Measurements from ENCODE around the gene ZFYVE26. TPM values are rescaled to one million over a fixed set of nuclear protein-coding genes. Genes with fewer than 3 reads are reported as not detected.

Gene ZFYVE26
- total and polyA plus RNA-seq, 2 donors (not counting 1 experiment from before 2014, with no cell fraction given), result 10.9 to 46.3 TPM

DNA sequence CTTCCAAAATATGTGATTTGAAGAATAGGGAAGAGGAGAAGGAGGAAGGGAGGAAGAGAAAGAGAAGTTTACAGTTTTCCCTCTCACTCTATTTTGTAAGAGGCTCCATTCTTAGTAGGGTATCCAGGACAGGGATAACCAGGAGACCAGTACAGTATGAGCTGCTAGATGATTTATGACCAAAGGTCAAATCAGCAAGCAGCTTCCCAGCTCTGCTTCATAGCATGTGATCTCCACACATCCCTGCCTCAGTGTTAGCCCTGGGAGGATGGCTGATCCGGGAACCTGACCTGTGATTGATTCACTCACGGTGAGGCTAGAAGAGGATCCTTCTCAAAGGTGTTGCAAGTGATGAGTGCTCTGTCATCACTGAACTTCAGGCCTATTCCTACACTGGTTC lies 98.1 kb downstream of the ZFYVE26 start:
- Histone ChIP-seq H3K4me2 (replicated peaks; ENCODE audit: low read depth, low read length, poor library complexity, severe bottlenecking) (no peak overlapping the region), H3K36me3 (replicated peaks in 1 of 2; ENCODE audit: control extremely low read depth in 1 of 2, control insufficient read depth in 1 of 2, extremely low read depth in 1 of 2, insufficient read depth in 2 of 2, low read length in 1 of 2) (no peaks in the 10 kb centered on the region), H2AFZ (ENCODE audit: insufficient read depth, low read depth, low read length, poor library complexity, severe bottlenecking) (no peak overlapping the region), H3K4me3 (ENCODE audit: control extremely low read depth in 1 of 5, extremely low read depth in 1 of 5, insufficient read depth in 1 of 5, low read depth in 2 of 5, low read length in 4 of 5) (no peak overlapping the region), H3K9ac (ENCODE audit: low read length) (no peak overlapping the region), H3K4me1 (ENCODE audit: control insufficient read depth in 2 of 2, insufficient read depth in 2 of 2, low read length in 2 of 2) (no peaks in the 10 kb centered on the region), H3K9me3 (ENCODE audit: control extremely low read depth in 1 of 3, control insufficient read depth in 2 of 3, insufficient read depth in 1 of 3, low read length in 2 of 3) (peaks cover 0 to 2% (median under 1%) of the 10 kb centered on the region in 3 donors), H4K20me1 (ENCODE audit: control insufficient read depth, insufficient read depth, low read length, poor library complexity, severe bottlenecking) (no peaks in the 10 kb centered on the region), H3K27ac (ENCODE audit: low read length in 2 of 2) (no peak overlapping the region), H3K27me3 (replicated peaks in 1 of 4; ENCODE audit: control extremely low read depth in 1 of 4, control insufficient read depth in 3 of 4, insufficient read depth in 4 of 4, low read length in 3 of 4) (peaks cover 0 to 15% (median 5%) of the 10 kb centered on the region in 4 experiments), H3K79me2 (ENCODE audit: control insufficient read depth, insufficient read depth, low read length) (no peaks in the 10 kb centered on the region)
- Mint-ChIP-seq H3K9me3 (ENCODE audit: insufficient read depth) (no peaks in the 10 kb centered on the region), H3K27me3 (peaks cover 24% of the 10 kb centered on the region), H3K4me1 (peaks cover 3% of the 10 kb centered on the region), H3K4me3 (no peak overlapping the region), H3K27ac (no peak overlapping the region)
- CTCF ChIA-PET, result no interaction called here
- POLR2A ChIA-PET, result no interaction called here
- ATAC-seq (ENCODE audit: low read depth), result no peak
- intact Hi-C loops (cut with micrococcal nuclease), result no loop called here
- WGBS (ENCODE audit: insufficient coverage), result no CpG with 5 or more reads among the region's 2 CpGs
- no peak for DNase-seq
- TF ChIP-seq, protein P1, sequence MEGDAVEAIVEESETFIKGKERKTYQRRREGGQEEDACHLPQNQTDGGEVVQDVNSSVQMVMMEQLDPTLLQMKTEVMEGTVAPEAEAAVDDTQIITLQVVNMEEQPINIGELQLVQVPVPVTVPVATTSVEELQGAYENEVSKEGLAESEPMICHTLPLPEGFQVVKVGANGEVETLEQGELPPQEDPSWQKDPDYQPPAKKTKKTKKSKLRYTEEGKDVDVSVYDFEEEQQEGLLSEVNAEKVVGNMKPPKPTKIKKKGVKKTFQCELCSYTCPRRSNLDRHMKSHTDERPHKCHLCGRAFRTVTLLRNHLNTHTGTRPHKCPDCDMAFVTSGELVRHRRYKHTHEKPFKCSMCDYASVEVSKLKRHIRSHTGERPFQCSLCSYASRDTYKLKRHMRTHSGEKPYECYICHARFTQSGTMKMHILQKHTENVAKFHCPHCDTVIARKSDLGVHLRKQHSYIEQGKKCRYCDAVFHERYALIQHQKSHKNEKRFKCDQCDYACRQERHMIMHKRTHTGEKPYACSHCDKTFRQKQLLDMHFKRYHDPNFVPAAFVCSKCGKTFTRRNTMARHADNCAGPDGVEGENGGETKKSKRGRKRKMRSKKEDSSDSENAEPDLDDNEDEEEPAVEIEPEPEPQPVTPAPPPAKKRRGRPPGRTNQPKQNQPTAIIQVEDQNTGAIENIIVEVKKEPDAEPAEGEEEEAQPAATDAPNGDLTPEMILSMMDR (IDR thresholded peaks at IDR 0.05), result no peak
- no peak for TF ChIP-seq EZH2 (IDR thresholded peaks at IDR 0.05; ENCODE audit: borderline replicate concordance, insufficient read depth, low read depth, low read length, poor library complexity, severe bottlenecking)

DNA sequence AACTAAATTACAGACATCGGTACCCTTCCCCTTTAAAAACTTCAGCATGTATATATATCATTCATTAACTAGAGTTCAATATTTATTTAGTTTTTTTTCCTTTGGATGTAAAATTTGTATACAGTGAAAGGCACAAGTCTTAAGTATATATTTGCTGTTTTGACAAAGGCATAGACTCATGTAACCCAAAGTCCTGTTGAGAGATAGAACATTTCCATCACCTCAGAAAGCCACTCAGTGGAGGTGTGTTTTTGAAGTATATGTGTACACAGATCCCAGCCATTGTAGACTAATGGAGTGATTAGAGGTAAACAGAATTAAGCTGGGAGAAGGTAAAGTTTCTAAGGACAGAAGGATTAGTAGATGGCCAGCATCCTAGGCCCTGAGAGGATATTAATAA lies 99.3 kb downstream of the ZFYVE26 start:
- no peak overlapping the region for H3K4me3 ChIP-seq (ENCODE audit: control extremely low read depth in 1 of 5, extremely low read depth in 1 of 5, insufficient read depth in 1 of 5, low read depth in 2 of 5, low read length in 4 of 5)
- no peak overlapping the region for H3K4me2 ChIP-seq (replicated peaks; ENCODE audit: low read depth, low read length, poor library complexity, severe bottlenecking)
- ChIA-PET CTCF (no interaction called here), POLR2A (no interaction called here)
- no peaks in the 10 kb centered on the region for H3K36me3 ChIP-seq (replicated peaks in 1 of 2; ENCODE audit: control extremely low read depth in 1 of 2, control insufficient read depth in 1 of 2, extremely low read depth in 1 of 2, insufficient read depth in 2 of 2, low read length in 1 of 2)
- peaks cover 0 to 6% (median 1%) of the 10 kb centered on the region in 4 experiments for H3K27me3 ChIP-seq (replicated peaks in 1 of 4; ENCODE audit: control extremely low read depth in 1 of 4, control insufficient read depth in 3 of 4, insufficient read depth in 4 of 4, low read length in 3 of 4)
- TF ChIP-seq, protein P1 (IDR thresholded peaks at IDR 0.05), result no peak
- no peak for TF ChIP-seq EZH2 (IDR thresholded peaks at IDR 0.05; ENCODE audit: borderline replicate concordance, insufficient read depth, low read depth, low read length, poor library complexity, severe bottlenecking)
- no peaks in the 10 kb centered on the region for H3K4me1 ChIP-seq (ENCODE audit: control insufficient read depth in 2 of 2, insufficient read depth in 2 of 2, low read length in 2 of 2)
- Mint-ChIP-seq H3K27me3 (peaks cover 14% of the 10 kb centered on the region), H3K4me3 (no peak overlapping the region), H3K4me1 (no peaks in the 10 kb centered on the region), H3K9me3 (ENCODE audit: insufficient read depth) (no peaks in the 10 kb centered on the region), H3K27ac (no peak overlapping the region)
- no peak for ATAC-seq (ENCODE audit: low read depth)
- no peak for DNase-seq
- WGBS (ENCODE audit: insufficient coverage), result no CpG with 5 or more reads among the region's 1 CpG
- H3K79me2 ChIP-seq (ENCODE audit: control insufficient read depth, insufficient read depth, low read length), result no peaks in the 10 kb centered on the region
- H3K9ac ChIP-seq (ENCODE audit: low read length), result no peak overlapping the region
- no peak overlapping the region for H2AFZ ChIP-seq (ENCODE audit: insufficient read depth, low read depth, low read length, poor library complexity, severe bottlenecking)
- H3K27ac ChIP-seq (ENCODE audit: low read length in 2 of 2), result no peak overlapping the region
- intact Hi-C loops (cut with micrococcal nuclease), result no loop called here
- H3K9me3 ChIP-seq (ENCODE audit: control extremely low read depth in 1 of 3, control insufficient read depth in 2 of 3, insufficient read depth in 1 of 3, low read length in 2 of 3), result no peaks in the 10 kb centered on the region
- H4K20me1 ChIP-seq (ENCODE audit: control insufficient read depth, insufficient read depth, low read length, poor library complexity, severe bottlenecking), result no peaks in the 10 kb centered on the region

Data from B cell (primary cell).